ENCODE measurements around the gene REXO4.
"Not testable (repeated sequence)": the region's sequence is repeated elsewhere in the genome, so short reads cannot be mapped to it uniquely, and the experiment has no call there.

The REXO4 gene
- total RNA-seq: 40.0 to 41.3 reads per million in 2 donors

GRCh38 chr9:133417541-133418461, at the start of gene REXO4:
Gene REXO4, minus strand, starts transcription at chr9:133418010. Its CDS starts 166 bp downstream, at chr9:133417844.
- DNase-seq: peak; percentile 59

GRCh38 chr9:133467101-133467500, 49.3 kb upstream of the REXO4 start:
- no peak for DNase-seq

- no peak for DNase-seq
Observed at GRCh38 chr9:133465984-133466383, 48.2 kb upstream of the REXO4 start.

- DNase-seq: no peak
Observed at GRCh38 chr9:133464638-133465037, 46.8 kb upstream of the REXO4 start.

- no peak for DNase-seq
Observed at GRCh38 chr9:133463864-133464615, 46.2 kb upstream of the REXO4 start.

- DNase-seq: no peak
Observed at GRCh38 chr9:133463234-133463863, 45.5 kb upstream of the REXO4 start.

- no peak for DNase-seq
Observed at GRCh38 chr9:133461975-133462374, 44.2 kb upstream of the REXO4 start.

- DNase-seq: no peak
Observed at GRCh38 chr9:133460405-133461175, 42.8 kb upstream of the REXO4 start.

GRCh38 chr9:133459476-133460404, 41.9 kb upstream of the REXO4 start, which contains the start of gene CACFD1:
Gene CACFD1, plus strand, starts transcription at chr9:133459978. Its CDS starts 89 bp downstream, at chr9:133460067.
- DNase-seq: peak; percentile 87

GRCh38 chr9:133458643-133459312, 41.0 kb upstream of the REXO4 start:
- no peak for DNase-seq

GRCh38 chr9:133457748-133458147, 39.9 kb upstream of the REXO4 start:
- DNase-seq: no peak

GRCh38 chr9:133457233-133457632, 39.4 kb upstream of the REXO4 start:
- no peak for DNase-seq

GRCh38 chr9:133456409-133456808, 38.6 kb upstream of the REXO4 start:
- no peak for DNase-seq

- DNase-seq: no peak
Observed at GRCh38 chr9:133455936-133456335, 38.1 kb upstream of the REXO4 start.

GRCh38 chr9:133454943-133455673, 37.3 kb upstream of the REXO4 start:
- DNase-seq: no peak

GRCh38 chr9:133454325-133454724, 36.5 kb upstream of the REXO4 start:
- no peak for DNase-seq

- DNase-seq: no peak
Observed at GRCh38 chr9:133453651-133454050, 35.8 kb upstream of the REXO4 start.

- DNase-seq: no peak
Observed at GRCh38 chr9:133452562-133452961, 34.8 kb upstream of the REXO4 start.

GRCh38 chr9:133451865-133452264, 34.1 kb upstream of the REXO4 start:
- not testable (repeated sequence) for DNase-seq

GRCh38 chr9:133449760-133450159, 31.9 kb upstream of the REXO4 start:
- no peak for DNase-seq

All from activated gamma-delta T cell (primary cell).